ENCODE measurements around the gene KIF12. TPM values are rescaled to one million over a fixed set of nuclear protein-coding genes. Genes with fewer than 3 reads are reported as not detected.
"Not testable (repeated sequence)": the region's sequence is repeated elsewhere in the genome, so short reads cannot be mapped to it uniquely, and the experiment has no call there.

Gene KIF12
- total RNA-seq = not detected in 2 replicates

GRCh38 chr9:114098936-114099668 is at the start of gene KIF12:
TSS of gene KIF12 (minus strand) at chr9:114099292. CDS start at chr9:114099276, 16 bp downstream.
- intact Hi-C loops (cut with micrococcal nuclease) = loop anchor here (10.0 kb wide), 1 partner anchor 56 kb away; the partner anchor contains the start of gene COL27A1

- intact Hi-C loops (cut with micrococcal nuclease) = no loop called here
Measured at GRCh38 chr9:114146735-114147134, 47.6 kb upstream of the KIF12 start.

GRCh38 chr9:114143234-114143633 is 44.1 kb upstream of the KIF12 start:
- intact Hi-C loops (cut with micrococcal nuclease) = no loop called here

GRCh38 chr9:114141553-114142402 is 42.7 kb upstream of the KIF12 start:
- intact Hi-C loops (cut with micrococcal nuclease) = no loop called here

- intact Hi-C loops (cut with micrococcal nuclease) = no loop called here
Measured at GRCh38 chr9:114140850-114141249, 41.8 kb upstream of the KIF12 start.

GRCh38 chr9:114140401-114140800 is 41.3 kb upstream of the KIF12 start:
- intact Hi-C loops (cut with micrococcal nuclease) = no loop called here

GRCh38 chr9:114139071-114139470 is 40.0 kb upstream of the KIF12 start:
- intact Hi-C loops (cut with micrococcal nuclease) = no loop called here

- intact Hi-C loops (cut with micrococcal nuclease) = no loop called here
Measured at GRCh38 chr9:114138552-114138971, 39.5 kb upstream of the KIF12 start.

- intact Hi-C loops (cut with micrococcal nuclease) = no loop called here
Measured at GRCh38 chr9:114137831-114138230, 38.7 kb upstream of the KIF12 start.

- intact Hi-C loops (cut with micrococcal nuclease) = no loop called here
Measured at GRCh38 chr9:114134827-114135396, 35.8 kb upstream of the KIF12 start.

GRCh38 chr9:114132550-114132918 is 33.4 kb upstream of the KIF12 start:
- intact Hi-C loops (cut with micrococcal nuclease) = no loop called here

- intact Hi-C loops (cut with micrococcal nuclease) = no loop called here
Measured at GRCh38 chr9:114131808-114132549, 32.9 kb upstream of the KIF12 start.

GRCh38 chr9:114130624-114131277 is 31.7 kb upstream of the KIF12 start:
- intact Hi-C loops (cut with micrococcal nuclease) = no loop called here

- intact Hi-C loops (cut with micrococcal nuclease) = no loop called here
Measured at GRCh38 chr9:114130141-114130540, 31.0 kb upstream of the KIF12 start.

- intact Hi-C loops (cut with micrococcal nuclease) = not testable (repeated sequence)
Measured at GRCh38 chr9:114128759-114129158, 29.7 kb upstream of the KIF12 start.

GRCh38 chr9:114126247-114127060 is 27.4 kb upstream of the KIF12 start:
- intact Hi-C loops (cut with micrococcal nuclease) = no loop called here

- intact Hi-C loops (cut with micrococcal nuclease) = no loop called here
Measured at GRCh38 chr9:114125476-114126013, 26.5 kb upstream of the KIF12 start.

GRCh38 chr9:114124666-114125475 is 25.8 kb upstream of the KIF12 start:
- intact Hi-C loops (cut with micrococcal nuclease) = no loop called here

- intact Hi-C loops (cut with micrococcal nuclease) = no loop called here
Measured at GRCh38 chr9:114124138-114124537, 25.0 kb upstream of the KIF12 start.

Data from T-helper 2 cell treated with Interferon-gamma antibody and Interleukin-4, amounts not matched to agents 100 ng/mL and 5 ng/mL, for 36 hours (primary cell).